NCI-H446 (cell line): ENCODE data around the gene ZBTB45.
"Not testable (repeated sequence)": the region's sequence is repeated elsewhere in the genome, so short reads cannot be mapped to it uniquely, and the experiment has no call there.

Experiments
- DNase-seq, 2 experiments: peaks; one replicate each; lab custom pipeline; 2025; lab: John Stamatoyannopoulos, UW

Gene ZBTB45

DNA sequence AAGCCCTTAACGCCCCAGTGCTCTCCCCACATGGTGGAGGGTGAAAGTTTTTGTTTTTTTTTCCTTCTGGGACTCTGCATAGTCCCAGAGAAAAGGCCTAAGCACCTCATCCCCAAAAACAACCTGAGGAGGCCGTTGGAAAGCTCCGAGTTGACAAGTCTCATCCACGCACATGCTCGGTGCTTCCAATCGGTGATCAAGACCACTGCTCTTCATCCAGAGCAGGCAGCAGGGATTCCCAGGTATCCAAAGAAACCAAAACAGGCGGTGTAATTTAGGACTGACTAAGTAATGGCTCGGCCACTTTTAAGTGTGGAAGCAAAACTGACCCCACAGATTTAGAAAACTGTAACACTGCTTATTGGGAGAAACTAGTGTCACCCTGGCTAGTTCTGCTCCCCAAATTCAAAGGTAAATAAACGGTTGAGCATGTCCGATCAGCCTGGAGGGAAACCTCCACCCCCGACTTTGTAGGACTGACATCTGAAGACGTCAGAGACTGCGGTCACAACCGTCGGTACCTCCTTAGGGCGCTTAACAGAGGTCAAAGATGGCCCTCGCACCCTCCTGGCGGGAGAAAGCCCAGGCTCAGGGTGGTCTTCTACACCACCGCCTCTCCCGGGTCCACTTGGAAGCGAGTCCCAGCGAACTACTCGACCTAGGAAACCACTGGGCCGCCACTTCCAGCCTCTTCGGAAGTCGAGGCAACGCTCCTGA lies 44.5 kb downstream of the ZBTB45 start:
- DNase-seq = no peak

DNA sequence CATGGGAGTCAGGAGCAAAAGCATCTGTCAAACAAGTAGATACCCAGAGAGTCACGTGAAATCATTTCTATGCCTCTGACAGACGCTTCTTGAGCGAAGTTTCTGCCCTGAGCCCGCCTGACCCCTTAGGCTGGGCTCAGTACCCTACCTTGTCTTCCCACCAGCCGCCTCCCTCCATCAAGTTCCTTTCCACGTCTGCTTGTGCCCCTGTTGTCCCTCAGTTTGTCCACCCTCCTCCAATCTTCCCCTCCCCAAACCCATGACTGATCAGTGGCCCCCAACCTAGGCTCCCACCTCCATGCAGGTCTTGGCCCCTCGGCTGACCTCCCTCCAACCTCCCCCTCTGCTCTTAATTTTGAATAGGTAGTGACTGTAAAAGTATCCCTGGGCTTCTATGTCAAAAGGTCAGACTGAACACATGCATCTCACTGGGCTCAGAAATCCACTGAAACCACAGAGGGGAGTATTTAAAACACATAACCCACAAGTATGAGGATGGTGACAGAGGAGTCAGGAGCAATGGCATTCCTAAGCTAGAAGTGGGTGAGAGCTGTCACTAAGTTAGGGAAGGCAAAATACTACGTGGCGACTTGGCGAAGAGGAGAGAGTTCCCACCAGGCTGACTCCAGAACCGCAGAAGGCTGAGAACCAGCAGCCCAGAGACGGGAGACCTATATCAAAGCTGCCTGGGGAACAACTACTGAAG lies 45.2 kb downstream of the ZBTB45 start:
- no peak for DNase-seq

DNA sequence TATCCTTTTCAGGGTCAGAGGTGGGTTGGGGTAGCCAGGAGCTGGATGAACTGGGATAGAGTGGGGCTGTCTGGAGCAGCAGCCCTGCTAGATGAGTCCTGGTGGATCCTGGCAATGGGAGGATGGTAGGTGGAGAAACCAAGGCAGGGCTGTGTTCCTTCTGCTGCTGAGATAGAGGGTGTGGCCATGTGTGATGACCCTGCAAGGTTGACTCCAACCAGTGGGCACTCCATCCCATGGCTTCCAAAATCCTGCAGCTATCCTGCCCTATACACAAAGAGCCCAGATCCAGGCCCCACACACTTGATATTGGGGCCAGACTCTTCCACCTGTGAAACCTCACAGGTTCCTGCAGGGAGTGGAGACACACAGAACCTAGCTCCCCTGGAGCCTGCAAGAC lies 45.8 kb downstream of the ZBTB45 start:
- DNase-seq = no peak

DNA sequence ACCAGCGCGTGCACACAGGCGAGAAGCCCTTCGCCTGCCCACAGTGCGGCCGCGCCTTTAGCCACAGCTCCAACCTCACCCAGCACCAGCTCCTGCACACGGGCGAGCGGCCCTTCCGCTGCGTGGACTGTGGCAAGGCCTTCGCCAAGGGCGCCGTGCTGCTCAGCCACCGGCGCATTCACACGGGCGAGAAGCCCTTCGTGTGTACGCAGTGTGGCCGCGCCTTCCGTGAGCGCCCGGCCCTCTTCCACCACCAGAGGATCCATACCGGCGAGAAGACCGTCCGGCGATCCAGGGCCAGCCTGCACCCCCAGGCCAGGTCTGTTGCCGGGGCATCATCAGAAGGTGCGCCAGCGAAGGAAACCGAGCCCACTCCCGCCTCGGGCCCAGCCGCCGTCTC lies 47.9 kb downstream of the ZBTB45 start:
- no peak for DNase-seq

- not testable (repeated sequence) for DNase-seq
Measured at GRCh38 chr19:58470837-58471543, 48.6 kb downstream of the ZBTB45 start.

- DNase-seq = no peak
Measured at GRCh38 chr19:58469241-58470013, 50.2 kb downstream of the ZBTB45 start.

DNA sequence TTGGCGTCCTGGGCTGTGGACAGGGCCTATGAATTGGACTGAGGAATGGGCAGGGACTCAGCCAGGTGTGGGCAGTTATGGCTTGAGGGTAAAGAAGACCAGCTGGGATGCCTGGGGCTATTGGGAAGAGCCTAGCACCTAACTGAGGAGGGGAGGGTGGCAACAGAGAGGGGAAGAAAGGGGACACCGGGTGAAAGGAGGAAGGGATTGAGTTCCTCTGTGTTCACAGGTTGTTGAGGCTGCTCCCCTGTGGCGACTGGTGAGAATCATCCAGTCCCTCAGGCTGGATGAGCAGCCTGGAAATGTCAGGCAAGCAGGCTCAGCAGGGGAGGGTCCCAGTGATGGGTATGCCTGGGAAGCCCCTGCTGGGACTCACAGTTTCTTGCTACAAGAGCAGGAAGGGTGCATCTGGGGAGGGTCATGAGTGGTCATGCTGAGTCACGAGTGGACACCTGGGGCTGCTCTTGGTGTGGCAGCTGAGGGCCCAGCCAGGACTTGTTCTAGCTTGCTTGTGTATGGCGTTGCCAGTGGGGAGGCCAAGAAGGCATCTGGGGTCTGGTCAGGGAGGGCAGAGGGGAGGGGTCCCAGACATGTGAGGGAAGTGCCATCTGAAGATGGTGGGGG lies 51.3 kb downstream of the ZBTB45 start:
- DNase-seq = no peak

GRCh38 chr19:58466760-58467589 lies 52.6 kb downstream of the ZBTB45 start, which contains the start of gene ZNF324:
ZNF324 (plus strand) TSS chr19:58467080; CDS start chr19:58469186, 2,106 bp downstream.
- peak; percentile 93 to 99 for DNase-seq

DNA sequence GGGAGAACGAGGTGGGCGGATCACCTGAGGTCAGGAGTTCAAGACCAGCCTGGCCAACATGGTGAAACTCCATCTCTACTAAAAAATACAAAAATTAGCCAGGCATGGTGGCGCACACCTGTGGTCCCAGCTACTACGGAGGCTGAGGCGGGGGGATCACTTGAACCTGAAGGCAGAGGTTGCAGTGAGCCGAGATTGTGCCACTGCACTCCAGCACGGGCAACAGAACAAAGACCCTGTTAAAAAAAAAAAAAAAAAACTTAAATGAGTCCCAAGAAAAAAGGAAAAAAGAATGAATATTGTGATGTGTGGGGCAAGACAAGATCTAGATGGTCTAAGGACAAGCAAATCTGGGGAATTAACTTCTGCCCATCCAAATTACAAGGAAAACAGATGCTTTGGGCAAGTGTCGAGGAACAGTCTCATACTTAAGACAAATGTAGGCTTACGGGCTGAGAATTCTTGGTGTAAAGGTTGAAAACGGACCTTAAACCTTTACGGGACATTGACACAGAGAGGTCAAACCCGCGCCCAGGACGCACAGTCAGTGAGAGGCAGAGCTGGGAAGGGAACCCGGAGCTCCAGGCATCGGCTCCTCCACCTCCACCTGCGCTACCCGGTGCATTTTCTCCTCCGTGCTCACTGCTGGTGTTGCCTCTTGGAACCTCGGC lies 53.4 kb downstream of the ZBTB45 start:
- peak in 1 of 2 experiments; percentile 63 for DNase-seq
